HG03442 (cell line): Measurements from ENCODE around the gene DKKL1.

Source experiments
- ATAC-seq: cut with Tn5 transposase; IDR thresholded peaks from one replicate; pipeline ENCODE4 v1.9.1; 2021; ENCODE audit warnings: mild to moderate bottlenecking, moderate library complexity; ENCODE audit not compliant: unreplicated experiment

The DKKL1 gene

GRCh38 chr19:49418511-49418910 is 54.8 kb downstream of the DKKL1 start:
- ATAC-seq = no peak

- no peak for ATAC-seq
These were observed 55.5 kb downstream of the DKKL1 start for GRCh38 chr19:49419173-49419572.

- ATAC-seq = no peak
These were observed 56.5 kb downstream of the DKKL1 start for GRCh38 chr19:49420227-49420626.

GRCh38 chr19:49421039-49421877 is 57.6 kb downstream of the DKKL1 start:
- ATAC-seq = no peak

- ATAC-seq = no peak
These were observed 58.2 kb downstream of the DKKL1 start for GRCh38 chr19:49421878-49422202.

- no peak for ATAC-seq
These were observed 58.9 kb downstream of the DKKL1 start for GRCh38 chr19:49422407-49423070.

GRCh38 chr19:49423071-49423984 is 59.7 kb downstream of the DKKL1 start, which contains the start of gene PTH2:
Gene PTH2, minus strand, starts transcription at chr19:49423441. Its CDS starts 102 bp downstream, at chr19:49423339.
- no peak for ATAC-seq

- no peak for ATAC-seq
These were observed 60.3 kb downstream of the DKKL1 start for GRCh38 chr19:49423985-49424303.
